ENCODE data around the gene FAM167B.

Gene FAM167B

DNA sequence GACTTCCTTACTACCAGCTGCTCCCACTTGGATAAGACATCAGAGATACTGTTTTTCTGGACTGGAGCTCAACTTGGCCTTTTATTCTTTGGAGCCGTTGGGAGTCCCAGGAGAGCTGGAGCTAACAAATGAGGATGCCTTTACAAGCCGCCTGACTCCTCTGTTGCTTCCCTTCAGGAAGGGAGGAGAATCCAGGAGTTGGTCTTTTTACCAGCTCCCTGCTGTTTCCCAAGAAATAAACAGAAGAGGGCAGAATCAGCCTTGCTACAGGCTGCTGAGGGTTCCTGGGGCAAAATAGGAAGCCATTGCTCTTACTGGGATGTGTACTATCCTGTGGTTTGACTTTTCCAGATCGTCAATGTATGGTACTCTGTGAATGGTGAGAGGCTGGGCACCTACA is 23.3 kb upstream of the FAM167B start:
- DNase-seq (ENCODE audit: low read depth in 3 of 3): no peak

DNA sequence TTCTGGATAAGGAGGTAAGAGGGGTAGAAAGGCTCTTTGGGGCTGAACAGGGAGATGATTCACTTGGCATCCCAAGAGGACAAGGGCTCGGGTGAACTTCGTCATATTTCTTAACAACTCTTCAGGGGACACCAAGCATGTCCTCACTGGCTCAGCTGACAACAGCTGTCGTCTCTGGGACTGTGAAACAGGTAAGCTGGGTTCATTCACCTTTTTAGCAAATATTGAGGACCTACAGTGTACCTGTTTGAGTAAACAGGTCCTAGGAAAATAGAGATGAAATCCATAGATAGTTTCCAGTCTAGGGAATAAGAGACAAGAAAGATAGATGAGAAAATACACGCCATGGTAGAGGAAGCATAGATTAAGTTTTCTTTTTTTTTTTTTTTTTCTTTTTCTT is 22.7 kb upstream of the FAM167B start:
- no peak for DNase-seq (ENCODE audit: low read depth in 3 of 3)

DNA sequence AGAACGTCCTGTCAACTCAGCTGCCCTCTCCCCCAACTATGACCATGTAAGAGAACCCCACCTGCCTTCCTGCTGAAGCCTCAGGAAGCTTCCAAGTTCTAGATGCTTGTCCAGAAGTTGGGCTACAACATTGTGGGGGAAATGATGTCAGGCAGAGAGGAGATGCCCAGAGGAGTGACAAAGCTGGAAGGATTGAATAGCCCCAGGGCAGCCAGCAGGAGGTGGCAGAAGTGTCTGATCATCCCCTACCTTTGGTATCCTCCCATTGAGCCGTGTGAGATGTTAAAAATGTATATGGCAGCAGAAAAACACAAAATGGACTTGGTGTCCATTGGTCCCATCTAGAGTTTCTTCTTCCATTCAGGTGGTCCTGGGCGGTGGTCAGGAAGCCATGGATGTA is 18.3 kb upstream of the FAM167B start:
- no peak for DNase-seq (ENCODE audit: low read depth in 3 of 3)

- DNase-seq (ENCODE audit: low read depth in 3 of 3): no peak
These were observed 15.1 kb upstream of the FAM167B start for GRCh38 chr1:32231843-32232432.

DNA sequence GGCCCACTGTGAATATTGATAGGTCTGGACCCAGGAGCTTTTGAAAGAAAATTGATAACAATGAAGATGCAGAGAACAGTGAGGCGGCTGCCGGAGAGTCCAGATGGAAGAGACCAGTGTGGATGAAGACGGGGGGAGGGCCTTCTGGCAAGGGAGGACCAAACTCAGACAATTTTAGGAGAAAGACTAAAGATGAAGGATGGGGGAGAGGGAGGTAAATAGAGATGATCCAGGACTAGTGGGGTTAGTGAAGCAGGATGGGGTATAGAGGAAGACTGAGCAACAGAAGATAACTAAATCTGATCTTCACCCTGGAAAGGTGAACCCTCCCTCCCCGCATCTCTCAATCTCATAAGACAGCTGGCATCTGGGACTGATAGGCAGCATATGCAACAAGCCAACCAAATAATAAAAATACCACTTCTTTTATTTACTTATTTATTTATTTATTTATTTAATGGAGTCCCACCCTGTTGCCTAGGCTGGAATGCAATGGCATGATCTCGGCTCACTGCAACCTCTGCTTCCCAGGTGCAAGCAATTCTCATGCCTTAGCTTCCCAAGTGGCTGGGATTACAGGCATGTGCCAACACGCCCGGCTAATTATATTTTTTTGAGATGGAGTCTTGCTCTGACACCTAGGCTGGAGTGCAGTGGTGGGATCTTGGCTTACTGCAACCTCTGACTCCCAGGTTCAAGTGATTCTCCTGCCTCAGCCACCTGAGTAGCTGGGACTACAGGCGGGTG is 14.3 kb upstream of the FAM167B start:
- no peak for DNase-seq (ENCODE audit: low read depth in 3 of 3)

- no peak for DNase-seq (ENCODE audit: low read depth in 3 of 3)
These were observed 12.2 kb upstream of the FAM167B start for GRCh38 chr1:32234792-32235191.

GRCh38 chr1:32239337-32239736 is 7.7 kb upstream of the FAM167B start:
- DNase-seq (ENCODE audit: low read depth in 3 of 3): no peak

GRCh38 chr1:32239790-32240139 is 7.3 kb upstream of the FAM167B start:
- no peak for DNase-seq (ENCODE audit: low read depth in 3 of 3)

DNA sequence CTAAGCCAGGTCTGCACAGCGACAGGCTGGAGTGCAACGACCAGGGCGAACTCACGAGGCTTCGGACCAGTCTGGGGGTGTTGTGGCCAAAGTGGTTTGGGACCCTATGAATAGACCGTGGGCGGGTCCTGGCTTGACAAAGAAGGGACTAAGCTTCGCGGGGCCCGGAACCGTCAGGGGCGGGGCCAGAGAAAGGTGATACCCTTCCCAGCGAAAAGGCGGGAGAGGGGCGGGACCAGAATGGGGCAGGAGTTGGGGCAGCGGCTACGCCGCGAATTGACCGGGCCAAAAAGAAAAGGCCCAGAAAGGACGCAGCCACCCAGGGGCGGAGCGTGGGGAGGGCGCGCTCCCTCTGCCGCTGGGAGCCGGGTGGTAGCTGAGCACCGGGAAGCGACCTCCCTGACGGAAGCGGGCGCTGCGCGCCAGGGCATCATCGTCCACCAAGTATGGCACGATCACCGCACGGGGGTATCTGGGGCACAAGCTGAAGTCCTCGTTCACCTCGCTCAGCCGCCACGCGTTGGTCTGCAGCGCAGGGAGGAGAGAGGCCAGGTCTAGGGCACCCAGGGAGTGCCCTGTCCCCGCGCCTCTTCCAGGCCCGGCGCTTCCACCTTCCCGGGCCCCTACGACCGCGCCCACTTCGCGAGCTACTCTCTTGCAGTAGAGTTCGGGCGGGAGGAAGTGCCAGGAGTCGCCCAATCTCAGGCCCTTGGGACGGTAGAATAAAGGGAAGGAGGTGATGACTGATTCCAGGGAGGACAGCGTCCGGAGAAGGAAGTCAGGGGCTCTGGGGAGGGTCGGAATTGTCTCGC is 6.7 kb upstream of the FAM167B start:
- no peak for DNase-seq (ENCODE audit: low read depth in 3 of 3)

GRCh38 chr1:32241001-32241763 is 5.8 kb upstream of the FAM167B start:
- no peak for DNase-seq (ENCODE audit: low read depth in 3 of 3)

- DNase-seq (ENCODE audit: low read depth in 3 of 3): no peak
These were observed 4.6 kb upstream of the FAM167B start for GRCh38 chr1:32242341-32242851.

DNA sequence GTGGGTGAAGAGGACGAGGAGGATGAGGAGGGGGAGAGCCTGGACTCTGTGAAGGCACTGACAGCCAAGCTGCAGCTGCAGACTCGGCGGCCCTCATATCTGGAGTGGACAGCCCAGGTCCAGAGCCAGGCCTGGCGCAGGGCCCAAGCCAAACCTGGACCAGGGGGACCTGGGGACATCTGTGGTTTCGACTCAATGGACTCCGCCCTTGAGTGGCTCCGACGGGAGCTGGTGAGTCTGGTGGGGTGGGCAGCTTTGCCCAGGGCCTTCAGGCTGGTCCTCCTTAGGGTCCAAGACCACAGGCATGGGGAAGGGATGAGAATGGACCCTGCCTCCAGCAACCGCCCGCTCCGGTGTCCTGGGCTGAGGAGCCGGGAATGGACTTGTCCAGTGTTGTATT is 430 bp downstream of the FAM167B start:
- no peak for DNase-seq (ENCODE audit: low read depth in 3 of 3)

GRCh38 chr1:32247983-32248889 is 1.2 kb downstream of the FAM167B start:
- peak; percentile 50 to 65 (median 52) for DNase-seq (ENCODE audit: low read depth in 3 of 3)

- peak in 2 of 3 experiments; percentile 59 to 66 for DNase-seq (ENCODE audit: low read depth in 3 of 3)
These were observed 3.0 kb downstream of the FAM167B start for GRCh38 chr1:32249831-32250525.

GRCh38 chr1:32250893-32251716 is 4.1 kb downstream of the FAM167B start, which contains the start of gene LCK:
LCK (plus strand) TSS chr1:32251265; CDS start chr1:32274330, 23,065 bp downstream.
- DNase-seq (ENCODE audit: low read depth in 3 of 3): peak in 2 of 3 experiments; percentile 35 to 52

- no peak for DNase-seq (ENCODE audit: low read depth in 3 of 3)
These were observed 8.3 kb downstream of the FAM167B start for GRCh38 chr1:32255072-32256071.

DNA sequence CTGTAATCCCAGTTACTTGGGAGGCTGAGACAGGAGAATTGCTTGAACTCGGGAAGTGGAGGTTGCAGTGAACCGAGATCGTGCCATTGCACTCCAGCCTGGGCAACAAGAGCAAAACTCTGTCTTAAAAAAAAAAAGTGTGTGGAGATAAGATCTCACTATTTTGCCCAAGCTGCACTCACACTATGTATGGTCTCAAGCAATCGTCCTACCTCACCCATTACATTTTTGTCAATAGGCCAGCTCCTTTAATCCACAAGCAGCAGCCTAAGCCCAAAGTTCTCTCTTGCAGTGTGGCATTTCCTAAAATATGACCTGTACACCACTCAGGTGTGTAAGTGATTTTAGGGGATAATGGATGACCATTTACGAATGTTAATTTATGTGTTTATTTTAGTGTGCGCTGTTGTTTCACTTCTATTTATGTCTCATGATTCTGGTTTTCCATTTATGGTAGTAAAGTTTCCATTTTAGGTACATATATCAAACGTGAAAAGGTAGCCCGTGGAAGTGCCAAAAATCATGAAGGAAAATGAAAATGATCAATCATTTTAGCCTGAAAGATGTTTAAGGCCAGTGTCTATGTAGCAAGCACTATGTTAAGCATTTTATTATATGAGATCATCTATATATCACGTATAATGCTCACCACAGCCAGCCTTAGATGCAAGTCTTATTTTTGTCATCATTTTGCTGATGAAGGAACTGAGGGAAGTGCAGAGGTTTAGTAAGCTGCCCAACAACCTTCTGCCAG is 9.6 kb downstream of the FAM167B start:
- DNase-seq (ENCODE audit: low read depth in 3 of 3): no peak

All from stimulated activated CD4-positive, alpha-beta T cell treated with anti-CD3 and anti-CD28 coated beads, TNF-alpha, amount 100 ng/mL, for 4 hours (primary cell).